ENCODE results near the gene ABCG5.

GRCh38 chr2:43764086-43764705 is 74.4 kb downstream of the ABCG5 start:
- TF ChIP-seq EZH2phosphoT487 (IDR thresholded peaks at IDR 0.05; ENCODE audit: borderline replicate concordance): no peak
- no peak for TF ChIP-seq CTCF (conservative IDR thresholded peaks at IDR 0.05; ENCODE audit: low read length)
